Heart right ventricle (tissue), 16 donors: ENCODE results near the gene MYO10. TPM values are rescaled to one million over a fixed set of nuclear protein-coding genes. Genes with fewer than 3 reads are reported as not detected.

Experiments
- ATAC-seq, 8 donors: fragments of 200-7000 bp; cut with Tn5 transposase; one replicate each; pipeline ENCODE4 v1.9.1; 2020; ENCODE audit warnings: mild to moderate bottlenecking in 8 of 8, moderate library complexity in 8 of 8, moderate number of reproducible peaks in 1 of 8
- DNase-seq, 2 donors: peaks; one replicate each; pipeline ENCODE4 v3.0.0-alpha.2; 2020
- H3K27ac ChIP-seq, 10 donors: fragments of 200-600 bp; sonication (generic) in 2 of 10; one replicate each; pipeline versions ENCODE4 v1.5.0 to v1.8.0; 2020 to 2022; ENCODE audit warnings: mild to moderate bottlenecking in 3 of 10
- H3K27me3 ChIP-seq, 7 donors: fragments of 200-600 bp; one replicate each; pipeline ENCODE4 v1.8.0; 2021 to 2022; ENCODE audit warnings: mild to moderate bottlenecking in 2 of 7
- H3K36me3 ChIP-seq, 9 donors: fragments of 200-600 bp; sonication (generic) in 1 of 9; one replicate each; pipeline versions ENCODE4 v1.5.0 to v1.8.0; 2020 to 2022; ENCODE audit warnings: mild to moderate bottlenecking in 2 of 9
- H3K4me1 ChIP-seq, 9 donors: fragments of 200-600 bp; sonication (generic) in 1 of 9; one replicate each; pipeline versions ENCODE4 v1.5.0 to v1.8.0; 2020 to 2022; ENCODE audit warnings: mild to moderate bottlenecking in 4 of 9
- H3K4me3 ChIP-seq, 10 donors: fragments of 200-600 bp; sonication (generic) in 2 of 10; one replicate each; pipeline versions ENCODE4 v1.5.0 to v1.8.0; 2020 to 2022; ENCODE audit warnings: mild to moderate bottlenecking in 7 of 10, moderate library complexity in 2 of 10
- H3K9me3 ChIP-seq, 11 donors: fragments of 200-600 bp in 10 of 11; sonication (generic) in 2 of 11; one replicate each; pipeline versions ENCODE4 v1.5.0 to v1.8.0; 2013 to 2022; ENCODE audit warnings: mild to moderate bottlenecking in 2 of 11, control low read depth in 1 of 11, moderate library complexity in 1 of 11
- WGBS, 2 donors: extraction: QIAGEN DNeasy Blood & Tissue Kit; methylation state at CpG; one replicate each; pipeline ENCODE4 v1.1.7; 2013; ENCODE audit warnings: inconsistent platforms in 1 of 2; 5-methylcytosine and 5-hydroxymethylcytosine counted together
- intact Hi-C, 10 donors: fragments of 100-400 bp; cut with DNase I; formaldehyde crosslinking; loops; one replicate each; pipeline versions ENCODE4 v1.11.1 to v1.14.2; 2022
- polyA plus RNA-seq, 2 donors: library from polyadenylated mRNA; stranded (reverse); fragments of 200-250 nt; gene quantifications; one replicate each; pipeline ENCODE4 v1.2.3, GENCODE V29; 2013
- total RNA-seq, 10 donors: library from RNA; stranded (reverse); fragmentation: NEBNext Ultra II Directional in 3 of 10; extraction: Animal tissue kit (Norgen Biotek cat#: 25700) in 3 of 10; gene quantifications; one replicate each; pipeline versions ENCODE4 v1.2.1 to v1.2.4, GENCODE V29; 2021 to 2023
- TF ChIP-seq, protein P1 (sequence below), 9 donors: fragments of 200-600 bp; sonication (generic) in 2 of 9; IDR thresholded peaks; one replicate each; pipeline versions ENCODE4 v1.5.0 to v1.8.0; 2021 to 2022; ENCODE audit warnings: antibody characterized with exemption in 9 of 9, mild to moderate bottlenecking in 5 of 9, moderate library complexity in 1 of 9
- donor health status: Arrhythmogenic right ventricular cardiomyopathy.
- donor health status: ischemic (EF 13 %, LVEDD 7.1; RV severe dilation, severe dysfunction).
- donor health status: healthy with polysubstance abuse.
- donor health status: DM: no; HTN: yes; CAD: no.
- donor health status: DM: no; HTN: no; CAD: no.
- donor health status: ischemic (EF 25% LVEDD 6.9; RV normal size, moderate dysfunction).
- donor health status: ischemic (EF 25% LVEDD 5.7; RV mildly dilated, moderate dysfunction).
- donor health status: healthy.
- donor health status: DM: yes; HTN: yes; CAD: no.
- donor health status: Ischemic cardiomyopathy.
- donor health status: ischemic (EF 35%, LVEDD 5.7; RV mildly dilated, moderate dysfunction).
- donor health status: nonischemic (EF 11% LVEDD 7.7; RV severe dilation, severe dysfunction).
- donor health status: DM: yes; HTN: yes; CAD: no.
- donor health status: PGD.
- donor health status: ischemic (EF 29% LVEDD 5.4; RV normal size, mild dysfunction).
- donor health status: nonischemic (EF 23%, LVEDD 6.1; RV moderate dilation, normal function).

Gene MYO10
- total and polyA plus RNA-seq, 12 donors = 1.2 to 8.2 (median 4.6) TPM

GRCh38 chr5:16975950-16976624, 40.0 kb upstream of the MYO10 start:
- Histone ChIP-seq H3K4me1 (no peaks in the 10 kb centered on the region), H3K36me3 (no peaks in the 10 kb centered on the region), H3K9me3 (no peaks in the 10 kb centered on the region), H3K27ac (no peak overlapping the region), H3K4me3 (no peak overlapping the region), H3K27me3 (no peaks in the 10 kb centered on the region)
- TF ChIP-seq, protein P1, sequence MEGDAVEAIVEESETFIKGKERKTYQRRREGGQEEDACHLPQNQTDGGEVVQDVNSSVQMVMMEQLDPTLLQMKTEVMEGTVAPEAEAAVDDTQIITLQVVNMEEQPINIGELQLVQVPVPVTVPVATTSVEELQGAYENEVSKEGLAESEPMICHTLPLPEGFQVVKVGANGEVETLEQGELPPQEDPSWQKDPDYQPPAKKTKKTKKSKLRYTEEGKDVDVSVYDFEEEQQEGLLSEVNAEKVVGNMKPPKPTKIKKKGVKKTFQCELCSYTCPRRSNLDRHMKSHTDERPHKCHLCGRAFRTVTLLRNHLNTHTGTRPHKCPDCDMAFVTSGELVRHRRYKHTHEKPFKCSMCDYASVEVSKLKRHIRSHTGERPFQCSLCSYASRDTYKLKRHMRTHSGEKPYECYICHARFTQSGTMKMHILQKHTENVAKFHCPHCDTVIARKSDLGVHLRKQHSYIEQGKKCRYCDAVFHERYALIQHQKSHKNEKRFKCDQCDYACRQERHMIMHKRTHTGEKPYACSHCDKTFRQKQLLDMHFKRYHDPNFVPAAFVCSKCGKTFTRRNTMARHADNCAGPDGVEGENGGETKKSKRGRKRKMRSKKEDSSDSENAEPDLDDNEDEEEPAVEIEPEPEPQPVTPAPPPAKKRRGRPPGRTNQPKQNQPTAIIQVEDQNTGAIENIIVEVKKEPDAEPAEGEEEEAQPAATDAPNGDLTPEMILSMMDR (IDR thresholded peaks at IDR 0.05) = no peak
- intact Hi-C loops = no loop called here
- DNase-seq = no peak
- ATAC-seq = no peak
- 90 to 96% methylated on average over 2 of the region's 2 CpGs for WGBS, 2 donors

GRCh38 chr5:16974981-16975380, 38.9 kb upstream of the MYO10 start:
- DNase-seq (no peak), ATAC-seq (no peak)
- intact Hi-C loops = no loop called here
- TF ChIP-seq, protein P1 (IDR thresholded peaks at IDR 0.05) = no peak
- Histone ChIP-seq H3K4me3 (no peak overlapping the region), H3K27ac (no peak overlapping the region), H3K9me3 (no peaks in the 10 kb centered on the region), H3K4me1 (no peaks in the 10 kb centered on the region), H3K36me3 (no peaks in the 10 kb centered on the region), H3K27me3 (no peaks in the 10 kb centered on the region)
- WGBS, 2 donors = 71 to 75% methylated on average over 2 of the region's 2 CpGs

DNA sequence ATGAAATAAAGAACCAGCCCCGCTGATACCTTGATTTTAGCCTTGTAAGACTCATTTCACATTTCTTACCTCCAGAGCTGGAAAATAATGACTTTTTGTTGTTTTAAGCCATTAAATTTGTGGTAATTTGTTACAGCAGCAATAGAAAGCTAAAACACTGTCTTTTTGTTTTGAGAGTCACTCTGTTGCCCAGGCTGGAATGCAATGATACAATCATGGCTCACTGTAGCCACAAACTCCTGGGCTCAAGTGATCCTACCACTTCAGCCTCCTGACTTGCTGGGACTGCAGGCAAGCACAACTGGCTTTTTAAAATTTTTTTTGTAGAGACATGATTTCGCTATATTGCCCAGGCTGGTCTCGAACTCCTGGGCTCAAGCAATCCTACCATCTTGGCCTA, 34.7 kb upstream of the MYO10 start:
- 96 to 97% methylated on average over 3 of the region's 3 CpGs for WGBS, 2 donors
- Histone ChIP-seq H3K4me1 (no peaks in the 10 kb centered on the region), H3K4me3 (no peak overlapping the region), H3K27me3 (no peaks in the 10 kb centered on the region), H3K9me3 (no peaks in the 10 kb centered on the region), H3K36me3 (no peaks in the 10 kb centered on the region), H3K27ac (no peak overlapping the region)
- intact Hi-C loops = loop anchor here in 1 of 10 donors (1.0 kb wide), 1 partner anchor 27 kb away; no protein-coding TSS in a partner anchor
- DNase-seq = no peak
- no peak for ATAC-seq
- TF ChIP-seq, protein P1 (IDR thresholded peaks at IDR 0.05) = no peak

DNA sequence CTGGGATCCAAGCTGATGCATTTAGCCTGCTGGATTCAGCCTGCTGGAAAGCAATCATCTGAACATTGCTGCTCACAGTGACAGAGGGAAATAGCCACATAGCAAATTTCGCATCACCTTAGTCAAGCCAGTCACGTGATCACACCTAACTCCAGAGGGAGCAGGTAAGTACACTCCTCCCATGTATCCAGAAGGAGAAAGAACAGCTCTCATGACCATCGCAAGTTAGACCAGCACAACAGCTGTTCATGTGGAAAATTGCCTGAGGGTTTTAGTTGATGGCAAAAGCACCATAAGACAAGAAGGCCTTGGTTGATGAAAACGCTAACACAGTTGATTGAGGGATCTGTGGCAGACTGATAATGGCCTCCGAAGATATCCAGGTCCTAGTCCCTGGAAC, 34.2 kb upstream of the MYO10 start:
- DNase-seq (no peak), ATAC-seq (no peak)
- TF ChIP-seq, protein P1 (IDR thresholded peaks at IDR 0.05) = no peak
- H3K36me3 ChIP-seq = no peaks in the 10 kb centered on the region
- no peak overlapping the region for H3K27ac ChIP-seq
- no peaks in the 10 kb centered on the region for H3K9me3 ChIP-seq
- intact Hi-C loops = no loop called here
- no peaks in the 10 kb centered on the region for H3K4me1 ChIP-seq
- no peaks in the 10 kb centered on the region for H3K27me3 ChIP-seq
- WGBS, 2 donors = 85 to 89% methylated on average over 5 of the region's 5 CpGs
- no peak overlapping the region for H3K4me3 ChIP-seq
